K562 (cell line): ENCODE measurements around the gene MIX23. TPM values are rescaled to one million over a fixed set of nuclear protein-coding genes. Genes with fewer than 3 reads are reported as not detected.

Source experiments
- ATAC-seq: fragments of 200-7000 bp; cut with Tn5 transposase; 3 replicates; pipeline ENCODE4 v1.9.1; 2020; ENCODE audit warnings: moderate library complexity
- BruUV-seq: library from RNA; stranded (reverse); fragments of 400-500 nt; replicated peaks from 2 replicates; lab custom pipeline; 2021; lab: Mats Ljungman, UMichigan
- CTCF ChIA-PET: fragments of 300-600 bp; formaldehyde crosslinking; extraction: SDS; loops from one replicate; lab custom pipeline; 2021; ENCODE audit warnings: low intra/inter-chr PET ratio; lab: Yijun Ruan, JAX
- POLR2A ChIA-PET: fragments of 300-600, 350-650 bp; sonication (Branson Sonifier 250); formaldehyde crosslinking; extraction: SDS; loops from one replicate; lab custom pipeline; 2021; ENCODE audit warnings: antibody characterized with exemption, inconsistent platforms; lab: Yijun Ruan, JAX
- DNase-seq, 4 experiments: peaks; one replicate each; pipeline versions ENCODE4 v3.0.0 to v3.0.0-alpha.2; 2011 to 2018; ENCODE audit warnings: low spot score in 3 of 4, mixed read lengths in 3 of 4; ENCODE audit errors: extremely low read depth in 1 of 4
- FAIRE-seq: peaks from 2 replicates; lab custom pipeline; 2011; peaks lifted over from hg19 to GRCh38; lab: Jason Lieb, UNC
- H2AFZ ChIP-seq: 2 replicates; pipeline ENCODE4 v1.6.0; 2011; ENCODE audit warnings: low read depth, low read length, control low read depth, inconsistent platforms
- H3K27ac ChIP-seq: fragments of 200-600 bp; 3 replicates; pipeline ENCODE4 v1.8.0; 2011; ENCODE audit warnings: low read depth, mild to moderate bottlenecking, control low read depth, inconsistent platforms, low read length, moderate library complexity, mixed read lengths; ENCODE audit errors: extremely low read depth
- H3K27me3 ChIP-seq, 2 experiments: fragments of 300-600 bp in 1 of 2; 2 replicates in 1 of 2; 3 replicates in 1 of 2; pipeline versions ENCODE4 v1.6.0 to v1.8.0; 2011; ENCODE audit warnings: inconsistent platforms in 2 of 2, low read length in 2 of 2, mild to moderate bottlenecking in 1 of 2, mixed read lengths in 1 of 2, moderate library complexity in 1 of 2; ENCODE audit not compliant: control insufficient read depth in 2 of 2, insufficient read depth in 2 of 2
- H3K36me3 ChIP-seq: fragments of 300-600 bp; 3 replicates; pipeline ENCODE4 v1.8.0; 2011; ENCODE audit warnings: mild to moderate bottlenecking, low read length, inconsistent platforms; ENCODE audit not compliant: control insufficient read depth, insufficient read depth
- H3K4me1 ChIP-seq, 2 experiments: fragments of 200-600 bp in 1 of 2; replicated peaks in 1 of 2; 2 replicates in 1 of 2; 3 replicates in 1 of 2; pipeline versions ENCODE4 v1.5.1 to v1.8.0; 2011; ENCODE audit warnings: inconsistent platforms in 2 of 2, low read length in 2 of 2, mild to moderate bottlenecking in 1 of 2, mixed read lengths in 1 of 2, moderate library complexity in 1 of 2; ENCODE audit not compliant: control insufficient read depth in 2 of 2, insufficient read depth in 2 of 2
- H3K4me2 ChIP-seq: 2 replicates; pipeline ENCODE4 v1.6.1; 2011; ENCODE audit warnings: low read length, control low read depth, inconsistent platforms, mixed read lengths; ENCODE audit not compliant: insufficient read depth
- H3K4me3 ChIP-seq: fragments of 200-600 bp; sonication (generic), shearing (Covaris generic); 2 replicates; pipeline ENCODE4 v1.5.1; 2016; ENCODE audit warnings: control low read depth, inconsistent platforms
- H3K79me2 ChIP-seq: fragments of 200-600 bp; 3 replicates; pipeline ENCODE4 v1.8.0; 2011; ENCODE audit warnings: low read length, inconsistent platforms; ENCODE audit not compliant: control insufficient read depth, insufficient read depth
- H3K9ac ChIP-seq, 2 experiments: 2 replicates each; pipeline versions ENCODE4 v1.6.0 to v1.6.1; 2011; ENCODE audit warnings: low read depth in 2 of 2, low read length in 2 of 2, control low read depth in 1 of 2, inconsistent platforms in 1 of 2, mild to moderate bottlenecking in 1 of 2, mixed read lengths in 1 of 2; ENCODE audit not compliant: insufficient read depth in 1 of 2
- H3K9me1 ChIP-seq: one replicate; pipeline ENCODE4 v1.6.0; 2011; ENCODE audit warnings: inconsistent platforms, mild to moderate bottlenecking, low read length, moderate library complexity; ENCODE audit not compliant: control insufficient read depth, insufficient read depth
- H3K9me3 ChIP-seq: replicated peaks from 2 replicates; pipeline ENCODE4 v1.5.1; 2011; ENCODE audit warnings: low read depth, low read length, inconsistent platforms; ENCODE audit not compliant: control insufficient read depth, insufficient read depth
- H4K20me1 ChIP-seq: replicated peaks from 2 replicates; pipeline ENCODE4 v1.6.1; 2011; ENCODE audit warnings: low read length, inconsistent platforms, mixed read lengths; ENCODE audit not compliant: control insufficient read depth, insufficient read depth
- EGR1 ChIP-seq: fragments of 450-650 bp; conservative IDR thresholded peaks from 2 replicates; pipeline ENCODE4 v1.6.1; 2017; ENCODE audit warnings: mild to moderate bottlenecking
- GABPB2 ChIP-seq: fragments of 250-450 bp; sonication (Bioruptor Pico); conservative IDR thresholded peaks from 2 replicates; pipeline ENCODE4 v1.5.1; 2021; ENCODE audit warnings: mild to moderate bottlenecking
- KHSRP ChIP-seq: fragments of 450-650 bp; IDR thresholded peaks from 2 replicates; pipeline ENCODE4 v1.6.1; 2017
- SAP30 ChIP-seq: fragments of 200-600 bp; sonication (generic); IDR thresholded peaks from 2 replicates; pipeline ENCODE4 v1.6.1; 2012; ENCODE audit warnings: borderline replicate concordance, low read depth, mild to moderate bottlenecking, moderate library complexity, low read length, control low read depth, inconsistent platforms; ENCODE audit not compliant: insufficient read depth, poor library complexity, severe bottlenecking
- SMC3 ChIP-seq: conservative IDR thresholded peaks from 2 replicates; pipeline ENCODE4 v1.6.1; 2011; ENCODE audit warnings: low read depth, low read length, improper control_type of control experiment; ENCODE audit not compliant: insufficient read depth
- TCF3 ChIP-seq: sonication (generic); formaldehyde crosslinking; IDR thresholded peaks from 2 replicates; pipeline ENCODE4 v1.4.0; 2020; ENCODE audit warnings: mild to moderate bottlenecking, missing genetic modification reagents
- WGBS: fragments of 100-300 bp; shearing (Covaris generic); methylation state at CpG from one replicate; pipeline ENCODE4 v1.1.6; 2016; ENCODE audit warnings: low coverage, mixed read lengths; ENCODE audit not compliant: insufficient coverage; ENCODE audit errors: missing lambda C conversion rate; 5-methylcytosine and 5-hydroxymethylcytosine counted together
- in situ Hi-C: fragments of 300-500 bp; cut with MboI; formaldehyde crosslinking; loops from 4 replicates; pipeline ENCODE4 v1.15.0; 2018; ENCODE audit warnings: inconsistent platforms, mixed read lengths
- intact Hi-C: fragments of 100-400 bp; cut with micrococcal nuclease; formaldehyde crosslinking; loops from 2 replicates; pipeline ENCODE4 v1.14.2; 2022
- polyA plus RNA-seq, 8 experiments: library from polyadenylated mRNA; depleted of rRNA in 4 of 8; stranded (reverse) in 5 of 8; unstranded in 3 of 8; fragments of >200 nt; fragmentation: Nextera tagmentation in 2 of 8; fragmentation: Illumina TruSeq in 1 of 8; extraction: Ambion mirVana in 2 of 8; extraction: Trizol in 1 of 8; gene quantifications; 2 replicates each; pipeline versions ENCODE4 v1.2.1 to v1.2.3, GENCODE V29; 2011 to 2014; ENCODE audit warnings: inconsistent platforms in 1 of 8, missing spikeins in 1 of 8
- total RNA-seq, 7 experiments: library from RNA; depleted of rRNA in 6 of 7; stranded (reverse); fragments of >200 nt in 6 of 7; fragmentation: Illumina TruSeq in 2 of 7; extraction: Trizol in 2 of 7; gene quantifications; 2 replicates each; pipeline versions ENCODE4 v1.2.1 to v1.2.3, GENCODE V29; 2011 to 2021; ENCODE audit warnings: low replicate concordance in 1 of 7
- TF ChIP-seq, protein P1 (sequence below): fragments of 450-650 bp; IDR thresholded peaks from 2 replicates; pipeline ENCODE4 v1.6.1; 2016; ENCODE audit warnings: low read depth

The MIX23 gene
- total and polyA plus RNA-seq, 9 of the 15 experiments (the other 6 are each of a cell fraction or from before 2014, with no cell fraction given) = 45.5 to 185 (median 106) TPM

DNA sequence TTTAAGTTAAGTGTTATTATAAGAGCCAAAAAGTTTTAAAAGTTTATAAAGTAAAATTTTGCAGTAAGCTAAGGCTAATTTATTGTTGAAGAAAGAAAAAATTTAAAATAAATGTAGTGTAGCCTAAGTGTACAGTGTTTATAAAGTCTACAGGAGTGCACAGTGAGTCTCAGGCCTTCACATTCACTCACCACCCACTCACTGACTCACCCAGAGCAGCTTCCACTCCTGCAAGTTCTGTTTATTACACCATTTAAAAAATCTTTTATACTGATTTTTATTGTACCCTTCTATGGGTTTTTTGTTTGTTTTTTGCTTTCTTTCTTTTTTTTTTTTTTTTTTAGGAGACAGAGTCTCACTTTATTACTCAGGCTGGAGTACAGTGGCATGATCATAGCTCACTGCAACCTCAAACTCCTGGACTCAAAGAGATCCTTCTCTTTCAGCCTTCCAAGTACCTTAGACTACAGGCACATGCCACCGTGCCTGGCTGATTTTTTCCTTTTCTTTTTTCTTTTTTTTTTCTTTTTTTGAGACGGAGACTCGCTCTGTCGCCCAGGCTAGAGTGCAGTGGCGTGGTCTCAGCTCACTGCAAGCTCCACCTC is 32.1 kb downstream of the MIX23 start:
- H3K27ac ChIP-seq = no peak overlapping the region
- no TSS peak for BruUV-seq
- no peak overlapping the region for H2AFZ ChIP-seq
- no peak for FAIRE-seq
- H3K36me3 ChIP-seq = no peaks in the 10 kb centered on the region
- TF ChIP-seq EGR1 (0 out of 2 replicates have a peak, but pooled peaks have one; percentile 32), TCF3 (CRISPR knock-in tag) (no peak)
- TF ChIP-seq, all 486 proteins: peak for 1
- no peaks in the 10 kb centered on the region for H4K20me1 ChIP-seq
- no peaks in the 10 kb centered on the region for H3K79me2 ChIP-seq
- H3K4me3 ChIP-seq = no peak overlapping the region
- H3K27me3 ChIP-seq = no peaks in the 10 kb centered on the region
- DNase-seq (no peak), ATAC-seq (no peak)
- 80% methylated on average over 2 of the region's 5 CpGs for WGBS
- H3K4me1 ChIP-seq = peaks cover 0 to 8% of the 10 kb centered on the region in 2 experiments; a peak in 3 of 5 replicates
- no peak overlapping the region for H3K9ac ChIP-seq
- no peaks in the 10 kb centered on the region for H3K9me3 ChIP-seq
- no peaks in the 10 kb centered on the region for H3K9me1 ChIP-seq
- in situ Hi-C loops (no loop called here), intact Hi-C loops (no loop called here)
- POLR2A ChIA-PET = no interaction called here
- no peak overlapping the region for H3K4me2 ChIP-seq
- CTCF ChIA-PET = no interaction called here

GRCh38 chr3:122349171-122349570 is 33.9 kb downstream of the MIX23 start:
- H3K4me2 ChIP-seq = no peak overlapping the region
- H3K27me3 ChIP-seq = no peaks in the 10 kb centered on the region
- intact Hi-C loops = no loop called here
- H3K79me2 ChIP-seq = no peaks in the 10 kb centered on the region
- no peak overlapping the region for H2AFZ ChIP-seq
- H3K9ac ChIP-seq = no peak overlapping the region
- POLR2A ChIA-PET = interaction anchor here (1.0 kb wide), 1 partner anchor 10 kb away, joined by 3 read pairs; no protein-coding TSS in a partner anchor
- no peaks in the 10 kb centered on the region for H3K36me3 ChIP-seq
- no peak overlapping the region for H3K4me3 ChIP-seq
- CTCF ChIA-PET = no interaction called here
- no peaks in the 10 kb centered on the region for H4K20me1 ChIP-seq
- DNase-seq (no peak), ATAC-seq (no peak), FAIRE-seq (no peak)
- BruUV-seq = no TSS peak
- 30% methylated on average over 1 of the region's 1 CpG for WGBS
- in situ Hi-C loops = no loop called here
- no peaks in the 10 kb centered on the region; a peak in 2 of 5 replicates for H3K4me1 ChIP-seq
- H3K27ac ChIP-seq = no peak overlapping the region
- no peaks in the 10 kb centered on the region for H3K9me1 ChIP-seq
- H3K9me3 ChIP-seq = no peaks in the 10 kb centered on the region
- TF ChIP-seq KHSRP (no peak), SAP30 (no peak), SMC3 (no peak), GABPB2 (CRISPR knock-in tag) (no peak)
- TF ChIP-seq, protein P1, sequence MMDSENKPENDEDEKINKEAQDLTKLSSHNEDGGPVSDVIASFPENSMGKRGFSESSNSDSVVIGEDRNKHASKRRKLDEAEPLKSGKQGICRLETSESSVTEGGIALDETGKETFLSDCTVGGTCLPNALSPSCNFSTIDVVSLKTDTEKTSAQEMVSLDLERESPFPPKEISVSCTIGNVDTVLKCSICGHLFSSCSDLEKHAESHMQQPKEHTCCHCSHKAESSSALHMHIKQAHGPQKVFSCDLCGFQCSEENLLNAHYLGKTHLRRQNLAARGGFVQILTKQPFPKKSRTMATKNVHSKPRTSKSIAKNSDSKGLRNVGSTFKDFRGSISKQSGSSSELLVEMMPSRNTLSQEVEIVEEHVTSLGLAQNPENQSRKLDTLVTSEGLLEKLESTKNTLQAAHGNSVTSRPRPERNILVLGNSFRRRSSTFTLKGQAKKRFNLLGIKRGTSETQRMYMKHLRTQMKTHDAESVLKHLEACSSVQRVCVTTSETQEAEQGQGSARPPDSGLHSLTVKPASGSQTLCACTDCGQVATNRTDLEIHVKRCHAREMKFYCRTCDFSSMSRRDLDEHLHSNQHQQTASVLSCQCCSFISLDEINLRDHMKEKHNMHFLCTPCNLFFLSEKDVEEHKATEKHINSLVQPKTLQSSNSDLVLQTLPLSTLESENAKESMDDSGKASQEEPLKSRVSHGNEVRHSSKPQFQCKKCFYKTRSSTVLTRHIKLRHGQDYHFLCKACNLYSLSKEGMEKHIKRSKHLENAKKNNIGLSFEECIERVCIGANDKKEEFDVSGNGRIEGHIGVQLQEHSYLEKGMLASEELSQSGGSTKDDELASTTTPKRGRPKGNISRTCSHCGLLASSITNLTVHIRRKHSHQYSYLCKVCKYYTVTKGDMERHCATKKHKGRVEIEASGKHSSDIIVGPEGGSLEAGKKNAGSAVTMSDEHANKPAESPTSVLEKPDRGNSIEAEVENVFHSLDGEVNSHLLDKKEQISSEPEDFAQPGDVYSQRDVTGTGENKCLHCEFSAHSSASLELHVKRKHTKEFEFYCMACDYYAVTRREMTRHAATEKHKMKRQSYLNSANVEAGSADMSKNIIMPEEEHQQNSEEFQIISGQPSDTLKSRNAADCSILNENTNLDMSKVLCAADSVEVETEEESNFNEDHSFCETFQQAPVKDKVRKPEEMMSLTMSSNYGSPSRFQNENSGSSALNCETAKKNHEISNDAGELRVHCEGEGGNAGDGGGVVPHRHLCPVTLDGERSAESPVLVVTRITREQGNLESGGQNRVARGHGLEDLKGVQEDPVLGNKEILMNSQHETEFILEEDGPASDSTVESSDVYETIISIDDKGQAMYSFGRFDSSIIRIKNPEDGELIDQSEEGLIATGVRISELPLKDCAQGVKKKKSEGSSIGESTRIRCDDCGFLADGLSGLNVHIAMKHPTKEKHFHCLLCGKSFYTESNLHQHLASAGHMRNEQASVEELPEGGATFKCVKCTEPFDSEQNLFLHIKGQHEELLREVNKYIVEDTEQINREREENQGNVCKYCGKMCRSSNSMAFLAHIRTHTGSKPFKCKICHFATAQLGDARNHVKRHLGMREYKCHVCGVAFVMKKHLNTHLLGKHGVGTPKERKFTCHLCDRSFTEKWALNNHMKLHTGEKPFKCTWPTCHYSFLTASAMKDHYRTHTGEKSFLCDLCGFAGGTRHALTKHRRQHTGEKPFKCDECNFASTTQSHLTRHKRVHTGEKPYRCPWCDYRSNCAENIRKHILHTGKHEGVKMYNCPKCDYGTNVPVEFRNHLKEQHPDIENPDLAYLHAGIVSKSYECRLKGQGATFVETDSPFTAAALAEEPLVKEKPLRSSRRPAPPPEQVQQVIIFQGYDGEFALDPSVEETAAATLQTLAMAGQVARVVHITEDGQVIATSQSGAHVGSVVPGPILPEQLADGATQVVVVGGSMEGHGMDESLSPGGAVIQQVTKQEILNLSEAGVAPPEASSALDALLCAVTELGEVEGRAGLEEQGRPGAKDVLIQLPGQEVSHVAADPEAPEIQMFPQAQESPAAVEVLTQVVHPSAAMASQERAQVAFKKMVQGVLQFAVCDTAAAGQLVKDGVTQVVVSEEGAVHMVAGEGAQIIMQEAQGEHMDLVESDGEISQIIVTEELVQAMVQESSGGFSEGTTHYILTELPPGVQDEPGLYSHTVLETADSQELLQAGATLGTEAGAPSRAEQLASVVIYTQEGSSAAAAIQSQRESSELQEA = no peak
